ENCODE data around the gene TAF5L.

Gene TAF5L

GRCh38 chr1:229590119-229590518 is 35.8 kb downstream of the TAF5L start:
- no peak for DNase-seq (ENCODE audit: low read depth in 2 of 2)
- TF ChIP-seq, protein P1, sequence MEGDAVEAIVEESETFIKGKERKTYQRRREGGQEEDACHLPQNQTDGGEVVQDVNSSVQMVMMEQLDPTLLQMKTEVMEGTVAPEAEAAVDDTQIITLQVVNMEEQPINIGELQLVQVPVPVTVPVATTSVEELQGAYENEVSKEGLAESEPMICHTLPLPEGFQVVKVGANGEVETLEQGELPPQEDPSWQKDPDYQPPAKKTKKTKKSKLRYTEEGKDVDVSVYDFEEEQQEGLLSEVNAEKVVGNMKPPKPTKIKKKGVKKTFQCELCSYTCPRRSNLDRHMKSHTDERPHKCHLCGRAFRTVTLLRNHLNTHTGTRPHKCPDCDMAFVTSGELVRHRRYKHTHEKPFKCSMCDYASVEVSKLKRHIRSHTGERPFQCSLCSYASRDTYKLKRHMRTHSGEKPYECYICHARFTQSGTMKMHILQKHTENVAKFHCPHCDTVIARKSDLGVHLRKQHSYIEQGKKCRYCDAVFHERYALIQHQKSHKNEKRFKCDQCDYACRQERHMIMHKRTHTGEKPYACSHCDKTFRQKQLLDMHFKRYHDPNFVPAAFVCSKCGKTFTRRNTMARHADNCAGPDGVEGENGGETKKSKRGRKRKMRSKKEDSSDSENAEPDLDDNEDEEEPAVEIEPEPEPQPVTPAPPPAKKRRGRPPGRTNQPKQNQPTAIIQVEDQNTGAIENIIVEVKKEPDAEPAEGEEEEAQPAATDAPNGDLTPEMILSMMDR (IDR thresholded peaks at IDR 0.05; ENCODE audit: low read depth, low read length), result no peak
- H3K4me3 ChIP-seq (replicated peaks in 1 of 2; ENCODE audit: low read depth in 2 of 2, low read length in 2 of 2), result no peak overlapping the region

DNA sequence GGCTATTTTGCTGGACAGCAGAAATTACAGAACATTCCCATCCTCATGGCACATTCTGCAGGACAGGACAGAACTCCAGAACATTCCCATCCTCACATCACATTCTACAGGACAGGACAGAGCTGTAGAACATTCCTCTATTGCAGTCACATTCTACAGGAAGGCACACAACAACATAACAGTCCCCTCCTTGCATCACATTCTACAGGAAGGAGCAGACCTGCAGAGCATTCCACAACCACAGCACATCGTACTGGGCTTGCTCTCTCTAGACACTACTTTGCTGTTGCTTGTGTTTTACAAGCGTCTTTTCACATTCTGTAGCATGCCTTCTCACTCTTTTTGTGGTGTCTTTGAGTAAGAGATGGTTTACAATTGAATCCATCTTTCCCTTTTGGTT is 40.6 kb downstream of the TAF5L start:
- TF ChIP-seq, protein P1 (IDR thresholded peaks at IDR 0.05; ENCODE audit: low read depth, low read length), result no peak
- no peak overlapping the region for H3K4me3 ChIP-seq (replicated peaks in 1 of 2; ENCODE audit: low read depth in 2 of 2, low read length in 2 of 2)
- DNase-seq (ENCODE audit: low read depth in 2 of 2), result no peak

GRCh38 chr1:229582715-229583114 is 43.2 kb downstream of the TAF5L start:
- TF ChIP-seq, protein P1 (IDR thresholded peaks at IDR 0.05; ENCODE audit: low read depth, low read length), result no peak
- no peak overlapping the region for H3K4me3 ChIP-seq (replicated peaks in 1 of 2; ENCODE audit: low read depth in 2 of 2, low read length in 2 of 2)
- no peak for DNase-seq (ENCODE audit: low read depth in 2 of 2)

DNA sequence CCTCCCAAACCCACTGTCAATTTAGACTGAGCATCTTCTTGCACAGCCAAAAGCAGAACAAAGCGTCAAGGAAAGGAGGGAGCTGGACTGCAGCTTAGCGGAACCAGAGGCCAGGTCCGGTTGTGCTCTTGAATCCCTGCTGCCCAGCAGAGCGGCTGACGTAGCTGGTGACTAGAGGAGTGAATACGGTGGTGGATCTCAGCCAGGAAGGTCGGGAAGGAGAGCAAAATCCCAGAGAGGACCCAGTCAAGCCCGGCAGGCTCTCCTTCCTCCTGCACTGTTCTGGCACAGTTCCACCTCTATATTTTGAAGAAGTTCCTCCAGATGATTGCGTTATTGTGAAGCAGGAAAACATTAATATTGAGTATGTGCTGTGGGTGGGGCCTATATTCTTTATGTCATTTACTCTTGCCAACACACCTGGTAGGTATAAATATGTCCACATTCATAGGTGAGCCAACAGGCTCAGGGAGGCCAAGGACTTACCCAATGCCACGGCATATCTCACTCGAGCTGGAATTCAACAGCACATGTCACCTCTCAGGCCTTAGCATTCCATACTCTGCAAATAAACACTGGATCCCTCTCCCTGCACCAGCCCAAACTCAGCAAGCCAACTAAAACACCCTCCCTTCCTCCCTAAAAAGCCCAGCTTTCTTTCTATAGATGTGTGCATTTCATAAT is 43.8 kb downstream of the TAF5L start:
- peak; percentile 57 to 69 for DNase-seq (ENCODE audit: low read depth in 2 of 2)
- TF ChIP-seq, protein P1 (IDR thresholded peaks at IDR 0.05; ENCODE audit: low read depth, low read length), result no peak

GRCh38 chr1:229581485-229581884 is 44.4 kb downstream of the TAF5L start:
- TF ChIP-seq, protein P1 (IDR thresholded peaks at IDR 0.05; ENCODE audit: low read depth, low read length), result no peak
- no peak overlapping the region for H3K4me3 ChIP-seq (replicated peaks in 1 of 2; ENCODE audit: low read depth in 2 of 2, low read length in 2 of 2)
- DNase-seq (ENCODE audit: low read depth in 2 of 2), result no peak

More for the DNA sequence above, 43.8 kb downstream of the TAF5L start:
- H3K4me3 ChIP-seq (replicated peaks in 1 of 2; ENCODE audit: low read depth in 2 of 2, low read length in 2 of 2), result no peak overlapping the region

DNA sequence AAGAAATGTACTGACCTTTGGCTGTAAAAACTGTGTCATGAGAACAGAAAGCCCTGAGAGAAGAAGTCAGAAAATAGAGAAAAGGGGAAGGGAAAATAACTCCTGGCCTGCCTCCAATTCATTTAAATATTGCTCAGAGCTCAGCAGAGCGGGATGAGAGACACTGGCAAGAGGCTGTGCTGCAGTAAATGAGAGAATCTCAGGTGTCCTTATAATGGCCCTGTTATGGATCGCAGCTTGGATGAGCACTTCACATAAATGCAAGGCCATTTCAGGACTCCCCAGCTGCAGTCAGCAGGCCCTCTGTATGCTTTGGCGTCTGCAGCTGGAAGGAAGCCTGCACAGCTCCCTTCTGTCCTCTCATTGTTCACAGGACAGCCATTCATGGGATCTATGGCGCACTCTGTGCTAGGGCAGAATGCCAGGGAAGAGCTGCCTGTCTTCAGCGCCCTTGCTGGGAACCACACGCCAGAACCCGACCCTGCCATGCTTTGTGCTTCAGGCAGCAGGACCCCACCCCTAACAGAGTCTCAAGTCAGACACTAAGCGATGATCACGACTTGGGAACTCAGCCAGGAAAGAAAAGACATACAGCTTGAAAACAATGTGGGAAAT is 46.8 kb downstream of the TAF5L start:
- TF ChIP-seq, protein P1 (IDR thresholded peaks at IDR 0.05; ENCODE audit: low read depth, low read length), result no peak
- peak overlapping the region in 1 of 2 donors; percentile 19 for H3K4me3 ChIP-seq (replicated peaks in 1 of 2; ENCODE audit: low read depth in 2 of 2, low read length in 2 of 2)
- peak; percentile 52 to 63 for DNase-seq (ENCODE audit: low read depth in 2 of 2)
